ENCODE measurements around the gene KRT6B.

The KRT6B gene

DNA sequence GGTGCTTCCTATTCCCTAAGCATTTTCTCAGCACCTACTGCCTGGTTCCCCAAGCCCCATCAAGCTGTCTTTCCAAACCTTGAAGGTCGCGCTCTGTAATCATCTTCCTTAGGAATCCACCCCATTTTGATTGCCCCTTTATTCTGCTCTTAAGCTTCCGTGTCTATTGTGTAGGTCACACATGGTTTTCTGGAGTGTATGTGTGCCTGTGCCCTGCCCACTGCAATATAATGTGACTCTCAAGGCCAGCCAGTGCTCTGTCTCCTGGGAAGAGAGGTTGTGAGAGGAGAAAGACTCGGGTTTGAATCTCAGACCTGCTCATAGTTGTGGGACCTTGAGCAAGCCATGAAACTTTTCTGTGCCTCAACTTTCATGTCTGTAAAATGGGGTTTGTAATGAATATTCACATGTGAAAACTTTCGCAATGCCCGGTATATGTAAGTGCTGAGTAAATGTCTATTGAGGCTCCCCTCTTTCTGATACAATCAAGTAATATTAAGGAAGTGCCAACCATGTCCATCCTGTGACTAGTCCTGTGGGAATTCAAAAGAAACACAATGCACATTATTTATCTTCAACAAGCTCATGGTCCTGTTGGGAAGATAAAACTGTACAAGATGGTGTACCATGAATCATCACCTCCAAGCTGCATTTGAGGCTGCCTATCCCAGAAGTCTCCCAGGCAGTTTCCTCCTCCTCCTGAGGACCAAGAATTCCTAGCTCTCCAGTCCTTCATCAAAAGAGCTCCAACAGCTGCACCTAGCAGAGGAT is 17.0 kb downstream of the KRT6B start:
- Histone ChIP-seq H3K27ac (ENCODE audit: low read length) (no peak overlapping the region), H3K27me3 (ENCODE audit: low read depth, low read length) (no peaks in the 10 kb centered on the region), H3K4me1 (ENCODE audit: control insufficient read depth in 1 of 2, insufficient read depth in 2 of 2, low read length in 2 of 2) (peaks cover 0 to 11% of the 10 kb centered on the region in 2 donors), H3K4me3 (ENCODE audit: low read depth in 1 of 2, low read length in 2 of 2) (no peak overlapping the region), H3K36me3 (ENCODE audit: control insufficient read depth in 1 of 2, insufficient read depth in 2 of 2, low read length in 2 of 2) (no peaks in the 10 kb centered on the region), H3K9me3 (ENCODE audit: control insufficient read depth in 1 of 2, low read length in 2 of 2) (no peaks in the 10 kb centered on the region)

- H3K9me3 ChIP-seq (ENCODE audit: control insufficient read depth in 1 of 2, low read length in 2 of 2): no peaks in the 10 kb centered on the region
- H3K4me3 ChIP-seq (ENCODE audit: low read depth in 1 of 2, low read length in 2 of 2): no peak within 1 kb of the TSS
- H3K27ac ChIP-seq (ENCODE audit: low read length): no peak within 1 kb of the TSS
- no peaks in the 10 kb centered on the region for H3K36me3 ChIP-seq (ENCODE audit: control insufficient read depth in 1 of 2, insufficient read depth in 2 of 2, low read length in 2 of 2)
- no peaks in the 10 kb centered on the region for H3K27me3 ChIP-seq (ENCODE audit: low read depth, low read length)
- H3K4me1 ChIP-seq (ENCODE audit: control insufficient read depth in 1 of 2, insufficient read depth in 2 of 2, low read length in 2 of 2): peaks cover 0 to 11% of the 10 kb centered on the region in 2 donors
Observed at GRCh38 chr12:52434081-52434733, 17.7 kb downstream of the KRT6B start, which contains the start of gene KRT75. Gene KRT75 (minus strand): TSS chr12:52434371. CDS start chr12:52434304, 67 bp downstream.

GRCh38 chr12:52433501-52434080 is 18.4 kb downstream of the KRT6B start:
- Histone ChIP-seq H3K27me3 (ENCODE audit: low read depth, low read length) (no peaks in the 10 kb centered on the region), H3K9me3 (ENCODE audit: control insufficient read depth in 1 of 2, low read length in 2 of 2) (no peaks in the 10 kb centered on the region), H3K4me1 (ENCODE audit: control insufficient read depth in 1 of 2, insufficient read depth in 2 of 2, low read length in 2 of 2) (peaks cover 0 to 11% of the 10 kb centered on the region in 2 donors), H3K27ac (ENCODE audit: low read length) (no peak overlapping the region), H3K36me3 (ENCODE audit: control insufficient read depth in 1 of 2, insufficient read depth in 2 of 2, low read length in 2 of 2) (no peaks in the 10 kb centered on the region), H3K4me3 (ENCODE audit: low read depth in 1 of 2, low read length in 2 of 2) (no peak overlapping the region)

GRCh38 chr12:52432559-52433207 is 19.3 kb downstream of the KRT6B start:
- Histone ChIP-seq H3K36me3 (ENCODE audit: control insufficient read depth in 1 of 2, insufficient read depth in 2 of 2, low read length in 2 of 2) (no peaks in the 10 kb centered on the region), H3K27me3 (ENCODE audit: low read depth, low read length) (no peaks in the 10 kb centered on the region), H3K4me1 (ENCODE audit: control insufficient read depth in 1 of 2, insufficient read depth in 2 of 2, low read length in 2 of 2) (peaks cover 0 to 11% of the 10 kb centered on the region in 2 donors), H3K27ac (ENCODE audit: low read length) (no peak overlapping the region), H3K4me3 (ENCODE audit: low read depth in 1 of 2, low read length in 2 of 2) (no peak overlapping the region), H3K9me3 (ENCODE audit: control insufficient read depth in 1 of 2, low read length in 2 of 2) (no peaks in the 10 kb centered on the region)

DNA sequence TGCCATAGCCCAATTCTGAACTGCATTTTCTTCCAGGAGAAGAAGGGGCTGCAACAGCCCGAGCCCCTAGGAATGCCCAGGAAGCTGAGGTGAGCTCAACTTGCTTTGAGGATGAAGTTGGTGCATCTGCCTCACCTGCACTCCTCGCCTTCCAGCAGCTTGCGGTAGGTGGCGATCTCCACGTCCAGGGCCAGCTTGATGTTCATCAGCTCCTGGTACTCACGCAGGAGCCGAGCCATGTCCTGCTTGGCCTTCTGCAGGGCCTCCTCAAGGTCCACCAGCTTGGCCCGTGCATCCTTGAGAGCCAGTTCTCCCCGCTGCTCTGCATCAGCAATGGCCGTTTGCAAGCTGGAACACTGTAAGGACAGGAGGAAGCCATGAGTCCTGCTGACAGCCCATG is 23.8 kb downstream of the KRT6B start:
- H3K27ac ChIP-seq (ENCODE audit: low read length): no peak overlapping the region
- H3K9me3 ChIP-seq (ENCODE audit: control insufficient read depth in 1 of 2, low read length in 2 of 2): no peaks in the 10 kb centered on the region
- no peaks in the 10 kb centered on the region for H3K27me3 ChIP-seq (ENCODE audit: low read depth, low read length)
- peaks cover 0 to 14% of the 10 kb centered on the region in 2 donors for H3K4me1 ChIP-seq (ENCODE audit: control insufficient read depth in 1 of 2, insufficient read depth in 2 of 2, low read length in 2 of 2)
- H3K36me3 ChIP-seq (ENCODE audit: control insufficient read depth in 1 of 2, insufficient read depth in 2 of 2, low read length in 2 of 2): no peaks in the 10 kb centered on the region
- no peak overlapping the region for H3K4me3 ChIP-seq (ENCODE audit: low read depth in 1 of 2, low read length in 2 of 2)

- H3K9me3 ChIP-seq (ENCODE audit: control insufficient read depth in 1 of 2, low read length in 2 of 2): no peaks in the 10 kb centered on the region
- H3K27me3 ChIP-seq (ENCODE audit: low read depth, low read length): no peaks in the 10 kb centered on the region
- peaks cover 0 to 14% of the 10 kb centered on the region in 2 donors for H3K4me1 ChIP-seq (ENCODE audit: control insufficient read depth in 1 of 2, insufficient read depth in 2 of 2, low read length in 2 of 2)
- H3K4me3 ChIP-seq (ENCODE audit: low read depth in 1 of 2, low read length in 2 of 2): no peak overlapping the region
- no peak overlapping the region for H3K27ac ChIP-seq (ENCODE audit: low read length)
- H3K36me3 ChIP-seq (ENCODE audit: control insufficient read depth in 1 of 2, insufficient read depth in 2 of 2, low read length in 2 of 2): no peaks in the 10 kb centered on the region
Observed at GRCh38 chr12:52427083-52427482, 24.9 kb downstream of the KRT6B start.

GRCh38 chr12:52426034-52426433 is 25.9 kb downstream of the KRT6B start:
- Histone ChIP-seq H3K4me1 (ENCODE audit: control insufficient read depth in 1 of 2, insufficient read depth in 2 of 2, low read length in 2 of 2) (peaks cover 0 to 14% of the 10 kb centered on the region in 2 donors), H3K27me3 (ENCODE audit: low read depth, low read length) (no peaks in the 10 kb centered on the region)

GRCh38 chr12:52425466-52425865 is 26.5 kb downstream of the KRT6B start:
- no peaks in the 10 kb centered on the region for H3K9me3 ChIP-seq (ENCODE audit: control insufficient read depth in 1 of 2, low read length in 2 of 2)
- no peaks in the 10 kb centered on the region for H3K27me3 ChIP-seq (ENCODE audit: low read depth, low read length)
- H3K4me3 ChIP-seq (ENCODE audit: low read depth in 1 of 2, low read length in 2 of 2): no peak overlapping the region
- H3K27ac ChIP-seq (ENCODE audit: low read length): no peak overlapping the region
- H3K36me3 ChIP-seq (ENCODE audit: control insufficient read depth in 1 of 2, insufficient read depth in 2 of 2, low read length in 2 of 2): no peaks in the 10 kb centered on the region
- peaks cover 0 to 14% of the 10 kb centered on the region in 2 donors for H3K4me1 ChIP-seq (ENCODE audit: control insufficient read depth in 1 of 2, insufficient read depth in 2 of 2, low read length in 2 of 2)

More at GRCh38 chr12:52426034-52426433, 25.9 kb downstream of the KRT6B start:
- no peaks in the 10 kb centered on the region for H3K9me3 ChIP-seq (ENCODE audit: control insufficient read depth in 1 of 2, low read length in 2 of 2)
- H3K4me3 ChIP-seq (ENCODE audit: low read depth in 1 of 2, low read length in 2 of 2): no peak overlapping the region
- no peak overlapping the region for H3K27ac ChIP-seq (ENCODE audit: low read length)
- H3K36me3 ChIP-seq (ENCODE audit: control insufficient read depth in 1 of 2, insufficient read depth in 2 of 2, low read length in 2 of 2): no peaks in the 10 kb centered on the region

DNA sequence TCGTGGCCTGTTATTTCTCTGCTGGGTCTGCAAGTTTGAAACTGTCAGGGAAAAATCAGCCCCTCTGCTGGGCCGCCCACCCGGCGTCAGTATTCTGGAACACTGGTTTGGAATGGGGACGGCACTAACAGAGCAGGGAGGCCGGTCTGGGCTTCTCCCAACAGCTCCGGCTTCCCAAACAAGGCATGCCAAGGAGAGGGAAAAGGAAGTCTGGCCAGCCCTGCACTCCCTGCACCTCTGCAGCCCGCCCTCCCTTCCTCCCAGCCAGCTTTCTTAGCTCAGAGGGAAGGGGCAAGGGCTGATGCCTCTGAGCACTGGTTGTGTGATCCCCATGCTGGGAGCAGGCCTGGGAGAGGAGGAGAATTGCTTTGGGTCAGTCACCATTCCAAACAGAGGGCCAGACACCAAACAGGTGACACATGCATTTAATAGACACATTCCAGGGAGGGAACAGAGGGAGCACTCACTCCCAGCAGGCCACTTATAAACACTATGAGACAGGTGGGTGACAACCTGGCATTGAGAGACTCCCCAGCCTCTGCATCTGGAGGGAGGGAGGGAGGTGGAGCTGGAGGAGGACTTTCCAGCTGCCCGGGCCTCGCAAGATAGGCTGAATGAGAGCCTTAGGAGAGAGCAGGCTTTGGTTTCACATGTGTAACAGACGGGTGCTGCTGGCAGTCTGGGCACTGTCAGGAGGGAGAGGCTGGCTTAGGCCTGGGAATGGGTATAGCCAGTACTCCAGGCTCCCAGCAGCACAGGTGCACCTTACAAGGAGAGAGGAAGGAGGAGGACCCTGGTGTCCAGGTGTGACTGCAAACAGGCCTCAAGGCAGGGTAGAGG is 28.1 kb downstream of the KRT6B start:
- Histone ChIP-seq H3K4me1 (ENCODE audit: control insufficient read depth in 1 of 2, insufficient read depth in 2 of 2, low read length in 2 of 2) (peaks cover 0 to 14% of the 10 kb centered on the region in 2 donors), H3K36me3 (ENCODE audit: control insufficient read depth in 1 of 2, insufficient read depth in 2 of 2, low read length in 2 of 2) (no peaks in the 10 kb centered on the region), H3K27ac (ENCODE audit: low read length) (peak overlapping the region; percentile 64), H3K4me3 (ENCODE audit: low read depth in 1 of 2, low read length in 2 of 2) (no peak overlapping the region), H3K9me3 (ENCODE audit: control insufficient read depth in 1 of 2, low read length in 2 of 2) (no peaks in the 10 kb centered on the region), H3K27me3 (ENCODE audit: low read depth, low read length) (no peaks in the 10 kb centered on the region)

DNA sequence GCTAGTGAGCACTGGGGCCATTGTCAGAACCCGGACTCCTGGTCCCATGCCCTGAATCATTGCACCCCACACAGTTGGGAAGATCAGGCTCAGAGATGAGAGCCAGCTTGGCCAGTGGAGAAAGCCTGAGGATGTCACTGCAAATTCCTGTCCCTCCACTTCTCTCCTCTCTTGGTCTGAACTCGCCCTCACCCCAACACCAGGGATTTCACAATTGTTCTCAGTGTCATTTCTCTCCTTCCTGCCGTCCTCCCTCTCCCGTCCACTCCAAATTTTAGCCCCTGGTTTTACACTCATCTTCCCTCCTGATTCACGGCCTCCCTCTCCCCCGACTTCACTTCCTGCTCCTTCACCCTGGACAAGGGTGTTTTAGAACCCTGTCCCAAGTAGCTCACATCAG is 28.9 kb downstream of the KRT6B start:
- Histone ChIP-seq H3K9me3 (ENCODE audit: control insufficient read depth in 1 of 2, low read length in 2 of 2) (no peaks in the 10 kb centered on the region), H3K4me3 (ENCODE audit: low read depth in 1 of 2, low read length in 2 of 2) (no peak overlapping the region), H3K36me3 (ENCODE audit: control insufficient read depth in 1 of 2, insufficient read depth in 2 of 2, low read length in 2 of 2) (no peaks in the 10 kb centered on the region), H3K4me1 (ENCODE audit: control insufficient read depth in 1 of 2, insufficient read depth in 2 of 2, low read length in 2 of 2) (peaks cover 0 to 14% of the 10 kb centered on the region in 2 donors), H3K27me3 (ENCODE audit: low read depth, low read length) (no peaks in the 10 kb centered on the region), H3K27ac (ENCODE audit: low read length) (peak overlapping the region; percentile 64)
